GM12875 (cell line): ENCODE results near the gene DSCAML1.

ENCODE experiments used
- H3K4me3 ChIP-seq: one replicate; pipeline ENCODE4 v1.5.1; 2011; ENCODE audit warnings: low read depth, low read length, control low read depth
- TF ChIP-seq, protein P1 (sequence below): IDR thresholded peaks from 2 replicates; pipeline ENCODE4 v1.5.1; 2011; ENCODE audit warnings: low read depth, mild to moderate bottlenecking, control low read depth, inconsistent platforms, low read length, moderate library complexity, borderline replicate concordance; ENCODE audit not compliant: insufficient read depth

The DSCAML1 gene

DNA sequence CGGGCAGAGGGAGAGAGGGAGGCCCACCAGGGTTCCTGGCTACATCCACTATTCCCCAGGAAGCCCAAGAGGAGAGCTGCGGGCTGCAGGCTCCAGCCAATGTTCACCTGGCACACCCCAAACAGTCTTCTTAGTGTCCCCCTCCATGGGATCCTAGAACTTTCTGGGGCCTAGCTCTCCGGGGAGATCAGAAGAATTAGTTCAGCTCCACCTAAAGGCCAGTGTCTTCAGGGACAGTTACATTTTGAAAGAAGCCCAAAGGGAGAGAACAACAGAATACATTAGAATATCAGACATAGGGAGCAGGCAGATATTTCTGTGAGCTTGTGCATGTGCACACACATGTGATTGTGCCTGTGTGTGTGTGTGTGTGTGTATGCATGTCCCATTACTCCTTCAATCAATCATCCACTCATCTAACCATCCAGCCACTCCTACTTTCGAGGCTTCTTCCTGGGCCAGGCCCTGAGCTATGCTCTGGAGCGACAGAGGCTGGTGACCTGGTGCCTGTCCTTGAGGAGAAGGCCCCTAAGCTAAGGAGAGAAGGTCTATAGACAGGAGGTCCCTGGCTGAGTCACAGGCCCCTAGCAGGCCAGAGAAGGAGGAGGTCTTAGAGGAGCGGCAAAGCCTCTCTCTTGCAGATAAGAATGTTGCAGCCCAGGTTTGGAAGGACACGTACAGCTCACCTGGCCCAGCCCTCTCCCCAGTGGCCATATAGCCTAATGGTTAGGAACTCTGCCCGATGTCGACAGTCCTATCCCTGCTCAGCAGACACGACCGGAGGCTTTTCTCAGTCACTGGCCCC lies 165.5 kb downstream of the DSCAML1 start:
- TF ChIP-seq, protein P1, sequence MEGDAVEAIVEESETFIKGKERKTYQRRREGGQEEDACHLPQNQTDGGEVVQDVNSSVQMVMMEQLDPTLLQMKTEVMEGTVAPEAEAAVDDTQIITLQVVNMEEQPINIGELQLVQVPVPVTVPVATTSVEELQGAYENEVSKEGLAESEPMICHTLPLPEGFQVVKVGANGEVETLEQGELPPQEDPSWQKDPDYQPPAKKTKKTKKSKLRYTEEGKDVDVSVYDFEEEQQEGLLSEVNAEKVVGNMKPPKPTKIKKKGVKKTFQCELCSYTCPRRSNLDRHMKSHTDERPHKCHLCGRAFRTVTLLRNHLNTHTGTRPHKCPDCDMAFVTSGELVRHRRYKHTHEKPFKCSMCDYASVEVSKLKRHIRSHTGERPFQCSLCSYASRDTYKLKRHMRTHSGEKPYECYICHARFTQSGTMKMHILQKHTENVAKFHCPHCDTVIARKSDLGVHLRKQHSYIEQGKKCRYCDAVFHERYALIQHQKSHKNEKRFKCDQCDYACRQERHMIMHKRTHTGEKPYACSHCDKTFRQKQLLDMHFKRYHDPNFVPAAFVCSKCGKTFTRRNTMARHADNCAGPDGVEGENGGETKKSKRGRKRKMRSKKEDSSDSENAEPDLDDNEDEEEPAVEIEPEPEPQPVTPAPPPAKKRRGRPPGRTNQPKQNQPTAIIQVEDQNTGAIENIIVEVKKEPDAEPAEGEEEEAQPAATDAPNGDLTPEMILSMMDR = no peak
- H3K4me3 ChIP-seq = no peak overlapping the region

DNA sequence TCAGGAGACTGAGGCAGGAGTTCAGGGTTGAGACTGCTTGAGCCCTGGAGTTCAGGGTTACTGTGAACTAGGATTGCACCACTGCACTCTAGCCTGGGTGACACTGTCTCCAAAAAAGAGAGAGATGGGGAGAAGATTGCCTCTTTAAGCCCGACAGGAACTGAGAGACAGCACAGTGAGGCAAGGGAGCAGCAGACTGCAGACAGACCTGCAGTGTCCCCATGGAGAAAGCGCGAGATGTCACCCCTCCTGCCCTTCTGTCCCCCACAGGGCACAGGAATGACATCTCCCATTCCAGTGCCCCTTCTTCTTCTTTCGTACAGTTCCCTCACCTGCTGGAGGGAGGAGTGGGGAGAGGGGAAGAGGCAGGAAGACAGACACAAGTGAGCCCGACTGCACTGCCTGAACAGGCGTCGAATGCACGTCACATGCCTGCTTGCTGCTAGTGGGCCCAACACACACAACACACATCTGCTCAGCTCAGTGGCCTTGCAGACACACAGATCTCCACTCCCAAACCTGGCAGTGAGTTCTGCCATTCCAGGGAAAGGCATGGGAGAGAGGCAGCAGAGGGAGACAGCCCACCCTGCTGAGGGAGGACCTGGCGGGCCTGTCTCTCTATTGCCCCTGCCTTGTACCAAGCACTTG lies 167.0 kb downstream of the DSCAML1 start:
- H3K4me3 ChIP-seq = no peak overlapping the region
- TF ChIP-seq, protein P1 = no peak

DNA sequence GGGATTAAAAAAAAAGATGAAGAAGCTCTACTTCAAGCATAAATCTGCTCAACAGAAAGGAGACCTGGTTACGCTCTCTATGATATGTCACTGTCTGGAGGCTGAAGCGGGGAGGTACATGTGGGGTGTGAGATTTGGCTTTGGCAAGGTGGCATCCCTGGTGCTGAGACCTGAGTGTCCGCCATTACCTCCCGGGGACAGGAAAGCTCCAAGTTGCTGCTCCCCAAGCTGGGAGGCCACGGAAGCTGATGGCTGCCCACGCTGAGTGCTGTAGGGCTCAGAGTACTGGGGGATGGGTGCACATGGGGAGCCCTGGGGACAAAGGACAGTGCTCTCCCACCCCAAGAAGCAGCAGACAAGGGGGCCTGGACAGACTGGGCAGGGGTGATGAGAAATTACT lies 167.9 kb downstream of the DSCAML1 start:
- no peak overlapping the region for H3K4me3 ChIP-seq
- TF ChIP-seq, protein P1 = no peak

GRCh38 chr11:117627259-117627658 lies 169.8 kb downstream of the DSCAML1 start:
- TF ChIP-seq, protein P1 = no peak
- no peak overlapping the region for H3K4me3 ChIP-seq

DNA sequence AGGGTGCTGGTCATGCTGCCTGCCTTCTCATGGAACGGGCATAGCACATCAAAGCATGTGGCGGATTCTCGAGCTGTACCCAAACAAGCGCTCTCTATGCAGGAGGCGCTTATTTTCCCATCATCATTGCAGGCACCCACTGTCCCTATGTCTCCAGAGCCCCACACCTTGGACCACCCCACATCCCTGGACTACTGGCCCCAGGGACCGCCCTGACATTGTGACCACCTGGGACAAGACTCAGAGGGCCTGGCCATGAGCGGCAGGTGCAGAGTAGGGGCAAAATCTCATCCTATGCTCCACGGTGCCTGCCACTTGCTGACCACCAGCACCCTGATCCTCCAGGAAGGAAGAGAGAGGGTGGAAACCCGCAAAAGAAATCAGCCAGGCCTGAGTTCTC lies 170.4 kb downstream of the DSCAML1 start:
- H3K4me3 ChIP-seq = no peak overlapping the region
- TF ChIP-seq, protein P1 = no peak

DNA sequence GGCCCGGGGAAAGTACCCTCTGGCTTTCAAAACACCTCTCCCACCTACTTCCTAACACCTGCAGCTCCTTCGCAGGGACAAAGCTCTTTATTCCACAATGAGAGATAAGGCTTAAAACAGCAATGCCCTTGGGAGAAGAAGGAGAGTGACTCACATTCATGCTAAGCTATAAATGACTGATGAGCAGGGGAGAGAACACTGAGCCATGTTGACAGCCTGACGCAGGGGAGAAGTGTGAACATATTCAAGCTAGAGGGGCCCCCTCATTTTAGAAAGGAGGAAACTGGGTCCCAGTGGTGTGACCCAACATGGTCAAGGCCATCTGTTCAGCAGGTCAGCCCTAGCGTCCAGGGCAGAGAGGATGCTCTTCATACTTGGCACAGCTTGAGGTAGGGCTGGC lies 171.8 kb downstream of the DSCAML1 start:
- H3K4me3 ChIP-seq = no peak overlapping the region
- TF ChIP-seq, protein P1 = no peak

DNA sequence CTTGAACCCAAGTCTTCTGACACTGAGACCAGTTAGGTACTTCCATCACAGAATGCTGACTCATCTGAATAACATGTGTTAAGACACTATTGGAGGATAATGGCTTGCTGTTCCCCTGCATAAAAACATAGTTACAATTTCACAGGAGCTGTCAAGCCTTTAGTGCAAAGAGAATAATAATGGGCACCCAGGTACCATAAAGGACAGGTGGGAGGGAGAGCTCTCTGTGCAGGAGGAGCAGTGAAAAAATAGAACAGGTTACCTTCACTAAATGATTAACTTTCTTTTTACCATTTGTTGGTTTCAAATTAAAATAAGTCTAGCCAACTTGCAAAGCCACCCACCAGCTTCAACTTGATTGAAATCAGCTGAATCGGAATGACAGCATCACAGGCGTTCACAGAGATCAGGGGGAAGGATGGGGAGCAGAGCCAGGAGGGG lies 173.2 kb downstream of the DSCAML1 start:
- no peak overlapping the region for H3K4me3 ChIP-seq
- TF ChIP-seq, protein P1 = no peak
